ENCODE results near the gene TBCE.
A peak's percentile ranks its signal among the peaks of the same experiment; 100 is the strongest.
"Not testable (repeated sequence)": the region's sequence is repeated elsewhere in the genome, so short reads cannot be mapped to it uniquely, and the experiment has no call there.

Gene TBCE

GRCh38 chr1:235336903-235337302 lies 30.3 kb upstream of the TBCE start:
- peaks cover 12% of the 10 kb centered on the region for H3K36me3 Mint-ChIP-seq (ENCODE audit: low read depth)

GRCh38 chr1:235339746-235340145 lies 27.5 kb upstream of the TBCE start:
- H3K27ac Mint-ChIP-seq = no peak overlapping the region
- H3K4me1 Mint-ChIP-seq (ENCODE audit: low read depth) = peaks cover 14% of the 10 kb centered on the region
- no peak overlapping the region for H3K4me3 Mint-ChIP-seq
- no peaks in the 10 kb centered on the region for H3K27me3 Mint-ChIP-seq (ENCODE audit: low read depth)
- peaks cover 19% of the 10 kb centered on the region for H3K36me3 Mint-ChIP-seq (ENCODE audit: low read depth)
- H3K9me3 Mint-ChIP-seq = no peaks in the 10 kb centered on the region

More at GRCh38 chr1:235336903-235337302, 30.3 kb upstream of the TBCE start:
- Mint-ChIP-seq H3K4me1 (ENCODE audit: low read depth) (peaks cover 20% of the 10 kb centered on the region), H3K4me3 (peak overlapping the region; percentile 47), H3K27ac (peak overlapping the region; percentile 79), H3K9me3 (no peaks in the 10 kb centered on the region), H3K27me3 (ENCODE audit: low read depth) (no peaks in the 10 kb centered on the region)

- H3K4me1 Mint-ChIP-seq (ENCODE audit: low read depth) = peaks cover 11% of the 10 kb centered on the region
- H3K4me3 Mint-ChIP-seq = no peak overlapping the region
- peaks cover 25% of the 10 kb centered on the region for H3K36me3 Mint-ChIP-seq (ENCODE audit: low read depth)
- H3K9me3 Mint-ChIP-seq = no peaks in the 10 kb centered on the region
- no peak overlapping the region for H3K27ac Mint-ChIP-seq
- H3K27me3 Mint-ChIP-seq (ENCODE audit: low read depth) = no peaks in the 10 kb centered on the region
Observed at GRCh38 chr1:235341334-235341733, 25.9 kb upstream of the TBCE start.

GRCh38 chr1:235342039-235342438 lies 25.2 kb upstream of the TBCE start:
- H3K9me3 Mint-ChIP-seq = no peaks in the 10 kb centered on the region
- H3K4me1 Mint-ChIP-seq (ENCODE audit: low read depth) = peaks cover 6% of the 10 kb centered on the region
- no peak overlapping the region for H3K4me3 Mint-ChIP-seq
- H3K27ac Mint-ChIP-seq = no peak overlapping the region
- H3K36me3 Mint-ChIP-seq (ENCODE audit: low read depth) = peaks cover 24% of the 10 kb centered on the region
- H3K27me3 Mint-ChIP-seq (ENCODE audit: low read depth) = no peaks in the 10 kb centered on the region

GRCh38 chr1:235342471-235342870 lies 24.8 kb upstream of the TBCE start:
- Mint-ChIP-seq H3K36me3 (ENCODE audit: low read depth) (peaks cover 24% of the 10 kb centered on the region), H3K4me3 (no peak overlapping the region), H3K4me1 (ENCODE audit: low read depth) (peaks cover 4% of the 10 kb centered on the region), H3K27ac (no peak overlapping the region), H3K9me3 (no peaks in the 10 kb centered on the region), H3K27me3 (ENCODE audit: low read depth) (no peaks in the 10 kb centered on the region)

GRCh38 chr1:235343726-235344125 lies 23.5 kb upstream of the TBCE start:
- peaks cover 2% of the 10 kb centered on the region for H3K4me1 Mint-ChIP-seq (ENCODE audit: low read depth)
- H3K27ac Mint-ChIP-seq = no peak overlapping the region
- H3K36me3 Mint-ChIP-seq (ENCODE audit: low read depth) = peaks cover 24% of the 10 kb centered on the region
- no peaks in the 10 kb centered on the region for H3K27me3 Mint-ChIP-seq (ENCODE audit: low read depth)
- no peak overlapping the region for H3K4me3 Mint-ChIP-seq
- no peaks in the 10 kb centered on the region for H3K9me3 Mint-ChIP-seq

GRCh38 chr1:235351441-235351840 lies 15.8 kb upstream of the TBCE start:
- H3K4me1 Mint-ChIP-seq (ENCODE audit: low read depth) = no peaks in the 10 kb centered on the region
- no peak overlapping the region for H3K27ac Mint-ChIP-seq
- H3K9me3 Mint-ChIP-seq = no peaks in the 10 kb centered on the region
- H3K4me3 Mint-ChIP-seq = no peak overlapping the region
- no peaks in the 10 kb centered on the region for H3K27me3 Mint-ChIP-seq (ENCODE audit: low read depth)
- peaks cover 8% of the 10 kb centered on the region for H3K36me3 Mint-ChIP-seq (ENCODE audit: low read depth)

- no peak overlapping the region for H3K4me3 Mint-ChIP-seq
- no peaks in the 10 kb centered on the region for H3K9me3 Mint-ChIP-seq
Observed at GRCh38 chr1:235351898-235352297, 15.3 kb upstream of the TBCE start.

GRCh38 chr1:235357485-235358373 lies 9.5 kb upstream of the TBCE start:
- H3K27me3 Mint-ChIP-seq (ENCODE audit: low read depth) = peaks cover 13% of the 10 kb centered on the region
- no peaks in the 10 kb centered on the region for H3K9me3 Mint-ChIP-seq
- H3K4me3 Mint-ChIP-seq = no peak overlapping the region
- no peak overlapping the region for H3K27ac Mint-ChIP-seq
- H3K4me1 Mint-ChIP-seq (ENCODE audit: low read depth) = peaks cover 4% of the 10 kb centered on the region
- no peaks in the 10 kb centered on the region for H3K36me3 Mint-ChIP-seq (ENCODE audit: low read depth)

More at GRCh38 chr1:235351898-235352297, 15.3 kb upstream of the TBCE start:
- H3K27me3 Mint-ChIP-seq (ENCODE audit: low read depth) = peaks cover 2% of the 10 kb centered on the region
- no peaks in the 10 kb centered on the region for H3K4me1 Mint-ChIP-seq (ENCODE audit: low read depth)
- H3K27ac Mint-ChIP-seq = no peak overlapping the region
- H3K36me3 Mint-ChIP-seq (ENCODE audit: low read depth) = peaks cover 6% of the 10 kb centered on the region

GRCh38 chr1:235358899-235359298 lies 8.3 kb upstream of the TBCE start:
- Mint-ChIP-seq H3K36me3 (ENCODE audit: low read depth) (no peaks in the 10 kb centered on the region), H3K27ac (no peak overlapping the region), H3K27me3 (ENCODE audit: low read depth) (peaks cover 13% of the 10 kb centered on the region), H3K9me3 (no peaks in the 10 kb centered on the region), H3K4me3 (no peak overlapping the region), H3K4me1 (ENCODE audit: low read depth) (peaks cover 4% of the 10 kb centered on the region)

GRCh38 chr1:235364189-235364588 lies 3.0 kb upstream of the TBCE start:
- not testable (repeated sequence) for H3K27ac Mint-ChIP-seq; H3K9me3 Mint-ChIP-seq; H3K36me3 Mint-ChIP-seq (ENCODE audit: low read depth); H3K27me3 Mint-ChIP-seq (ENCODE audit: low read depth); H3K4me3 Mint-ChIP-seq
- peaks cover 14% of the 10 kb centered on the region for H3K4me1 Mint-ChIP-seq (ENCODE audit: low read depth)

- peaks cover 4% of the 10 kb centered on the region for H3K36me3 Mint-ChIP-seq (ENCODE audit: low read depth)
- H3K27ac Mint-ChIP-seq = peak overlapping the region; percentile 53
- H3K4me1 Mint-ChIP-seq (ENCODE audit: low read depth) = peaks cover 17% of the 10 kb centered on the region
- H3K27me3 Mint-ChIP-seq (ENCODE audit: low read depth) = no peaks in the 10 kb centered on the region
- H3K9me3 Mint-ChIP-seq = no peaks in the 10 kb centered on the region
- H3K4me3 Mint-ChIP-seq = peak overlapping the region; percentile 61
Observed at GRCh38 chr1:235366286-235366685, 941 bp upstream of the TBCE start.

GRCh38 chr1:235368428-235368827 lies 1.2 kb downstream of the TBCE start:
- peak overlapping the region; percentile 26 for H3K27ac Mint-ChIP-seq
- peak overlapping the region; percentile 93 for H3K4me3 Mint-ChIP-seq
- H3K36me3 Mint-ChIP-seq (ENCODE audit: low read depth) = peaks cover 4% of the 10 kb centered on the region
- peaks cover 20% of the 10 kb centered on the region for H3K4me1 Mint-ChIP-seq (ENCODE audit: low read depth)
- no peaks in the 10 kb centered on the region for H3K27me3 Mint-ChIP-seq (ENCODE audit: low read depth)
- no peaks in the 10 kb centered on the region for H3K9me3 Mint-ChIP-seq

- peak overlapping the region; percentile 47 for H3K4me3 Mint-ChIP-seq
- H3K9me3 Mint-ChIP-seq = no peaks in the 10 kb centered on the region
- H3K27me3 Mint-ChIP-seq (ENCODE audit: low read depth) = no peaks in the 10 kb centered on the region
- peaks cover 22% of the 10 kb centered on the region for H3K4me1 Mint-ChIP-seq (ENCODE audit: low read depth)
- H3K27ac Mint-ChIP-seq = no peak overlapping the region
- H3K36me3 Mint-ChIP-seq (ENCODE audit: low read depth) = peaks cover 6% of the 10 kb centered on the region
Observed at GRCh38 chr1:235369802-235370201, 2.6 kb downstream of the TBCE start.

- H3K27me3 Mint-ChIP-seq (ENCODE audit: low read depth) = no peaks in the 10 kb centered on the region
- peaks cover 10% of the 10 kb centered on the region for H3K36me3 Mint-ChIP-seq (ENCODE audit: low read depth)
- H3K4me1 Mint-ChIP-seq (ENCODE audit: low read depth) = peaks cover 5% of the 10 kb centered on the region
- no peak overlapping the region for H3K27ac Mint-ChIP-seq
- H3K9me3 Mint-ChIP-seq = no peaks in the 10 kb centered on the region
- H3K4me3 Mint-ChIP-seq = no peak overlapping the region
Observed at GRCh38 chr1:235375919-235376605, 8.8 kb downstream of the TBCE start.
